DND-41 (cell line): ENCODE results near the gene PTGER3.
"Not testable (repeated sequence)": the region's sequence is repeated elsewhere in the genome, so short reads cannot be mapped to it uniquely, and the experiment has no call there.

Source experiments
- ATAC-seq: fragments of 200-7000 bp; cut with Tn5 transposase; 3 replicates; pipeline ENCODE4 v1.9.1; 2021; ENCODE audit warnings: low read depth; ENCODE audit not compliant: insufficient read depth
- DNase-seq: peaks from one replicate; pipeline ENCODE4 v3.0.0-alpha.2; 2020
- H2AFZ ChIP-seq: 2 replicates; pipeline ENCODE4 v1.6.0; 2012; ENCODE audit warnings: low read depth, low read length
- H3K27ac ChIP-seq: 2 replicates; pipeline ENCODE4 v1.5.1; 2012; ENCODE audit warnings: low read length, inconsistent platforms
- H3K27me3 ChIP-seq: fragments of 200-600 bp; sonication (generic); 2 replicates; pipeline ENCODE4 v1.6.0; 2012; ENCODE audit warnings: low read length, mild to moderate bottlenecking, inconsistent platforms; ENCODE audit not compliant: insufficient read depth, poor library complexity
- H3K36me3 ChIP-seq: 2 replicates; pipeline ENCODE4 v1.5.1; 2012; ENCODE audit warnings: low read length, inconsistent platforms; ENCODE audit not compliant: insufficient read depth
- H3K4me1 ChIP-seq: 2 replicates; pipeline ENCODE4 v1.5.1; 2012; ENCODE audit warnings: mild to moderate bottlenecking, low read length; ENCODE audit not compliant: insufficient read depth
- H3K4me2 ChIP-seq: 2 replicates; pipeline ENCODE4 v1.6.0; 2012; ENCODE audit warnings: mild to moderate bottlenecking, moderate library complexity, low read length, inconsistent platforms; ENCODE audit not compliant: insufficient read depth
- H3K4me3 ChIP-seq, 2 experiments: fragments of 200-600 bp in 1 of 2; shearing (Covaris generic) in 1 of 2; 2 replicates each; pipeline ENCODE4 v1.5.1; 2012 to 2016; ENCODE audit warnings: inconsistent platforms in 2 of 2, low read length in 2 of 2, mild to moderate bottlenecking in 2 of 2, low read depth in 1 of 2, moderate library complexity in 1 of 2
- H3K79me2 ChIP-seq: 2 replicates; pipeline ENCODE4 v1.6.0; 2012; ENCODE audit warnings: low read length, inconsistent platforms; ENCODE audit not compliant: insufficient read depth
- H3K9ac ChIP-seq: 2 replicates; pipeline ENCODE4 v1.6.0; 2012; ENCODE audit warnings: low read depth, mild to moderate bottlenecking, inconsistent platforms, low read length, moderate library complexity
- H3K9me3 ChIP-seq: 2 replicates; pipeline ENCODE4 v1.5.1; 2012; ENCODE audit warnings: low read length, moderate library complexity, mild to moderate bottlenecking, inconsistent platforms; ENCODE audit not compliant: insufficient read depth, severe bottlenecking
- H4K20me1 ChIP-seq: 2 replicates; pipeline ENCODE4 v1.6.0; 2012; ENCODE audit warnings: low read length; ENCODE audit not compliant: insufficient read depth
- CTCF ChIP-seq: IDR thresholded peaks from 2 replicates; pipeline ENCODE4 v1.5.1; 2012; ENCODE audit warnings: borderline replicate concordance, low read length, moderate library complexity, mild to moderate bottlenecking; ENCODE audit not compliant: poor library complexity, severe bottlenecking; ENCODE audit errors: extremely low read depth
- EZH2 ChIP-seq: IDR thresholded peaks from 3 replicates; pipeline ENCODE4 v1.6.1; 2012; ENCODE audit warnings: borderline replicate concordance, low read depth, mild to moderate bottlenecking, moderate library complexity, low read length, inconsistent platforms; ENCODE audit not compliant: severe bottlenecking

PTGER3 gene

GRCh38 chr1:70945251-70945650 lies 102.4 kb downstream of the PTGER3 start:
- H3K79me2 ChIP-seq = no peaks in the 10 kb centered on the region
- DNase-seq (no peak), ATAC-seq (no peak)
- H2AFZ ChIP-seq = no peak overlapping the region
- H3K4me1 ChIP-seq = no peaks in the 10 kb centered on the region
- TF ChIP-seq CTCF = no peak
- TF ChIP-seq EZH2 = no peak
- H3K27ac ChIP-seq = no peak overlapping the region
- no peaks in the 10 kb centered on the region for H4K20me1 ChIP-seq
- no peaks in the 10 kb centered on the region for H3K27me3 ChIP-seq
- H3K4me2 ChIP-seq = no peak overlapping the region
- no peaks in the 10 kb centered on the region for H3K9me3 ChIP-seq
- no peak overlapping the region for H3K9ac ChIP-seq
- no peak overlapping the region for H3K4me3 ChIP-seq
- no peaks in the 10 kb centered on the region for H3K36me3 ChIP-seq

GRCh38 chr1:70941563-70941962 lies 106.1 kb downstream of the PTGER3 start:
- Histone ChIP-seq H3K27me3 (no peaks in the 10 kb centered on the region), H3K79me2 (no peaks in the 10 kb centered on the region), H2AFZ (no peak overlapping the region), H3K4me2 (no peak overlapping the region), H3K4me3 (no peak overlapping the region), H3K9ac (no peak overlapping the region), H3K4me1 (no peaks in the 10 kb centered on the region), H3K36me3 (no peaks in the 10 kb centered on the region), H3K9me3 (peaks cover 6% of the 10 kb centered on the region), H4K20me1 (no peaks in the 10 kb centered on the region), H3K27ac (no peak overlapping the region)
- no peak for ATAC-seq
- DNase-seq = no peak
- TF ChIP-seq CTCF (no peak), EZH2 (no peak)

- not testable (repeated sequence) for ATAC-seq, H3K4me2 ChIP-seq, H3K9me3 ChIP-seq, H4K20me1 ChIP-seq, H3K9ac ChIP-seq, H2AFZ ChIP-seq, DNase-seq, H3K79me2 ChIP-seq, H3K4me1 ChIP-seq, H3K4me3 ChIP-seq, H3K27ac ChIP-seq, H3K27me3 ChIP-seq, H3K36me3 ChIP-seq
Measured at GRCh38 chr1:70940398-70940797, 107.2 kb downstream of the PTGER3 start.

- TF ChIP-seq CTCF (no peak), EZH2 (no peak)
- Histone ChIP-seq H3K36me3 (no peaks in the 10 kb centered on the region), H2AFZ (no peak overlapping the region), H3K27me3 (no peaks in the 10 kb centered on the region), H3K9ac (no peak overlapping the region), H3K27ac (no peak overlapping the region), H4K20me1 (no peaks in the 10 kb centered on the region), H3K79me2 (no peaks in the 10 kb centered on the region), H3K4me2 (no peak overlapping the region), H3K9me3 (peaks cover 4% of the 10 kb centered on the region), H3K4me1 (peaks cover 5% of the 10 kb centered on the region), H3K4me3 (no peak overlapping the region)
- ATAC-seq (no peak), DNase-seq (no peak)
Measured at GRCh38 chr1:70934194-70934961, 113.2 kb downstream of the PTGER3 start.
